GM19035 (cell line): ENCODE data around the gene NT5C3A.
"Not testable (repeated sequence)": the region's sequence is repeated elsewhere in the genome, so short reads cannot be mapped to it uniquely, and the experiment has no call there.

Experiments
- ATAC-seq: cut with Tn5 transposase; IDR thresholded peaks from one replicate; pipeline ENCODE4 v1.9.1; 2021; ENCODE audit not compliant: unreplicated experiment

NT5C3A gene

GRCh38 chr7:33041631-33042428 lies 20.7 kb downstream of the NT5C3A start:
- ATAC-seq = no peak

- ATAC-seq = peak; percentile 94
Measured at GRCh38 chr7:33040803-33041516, 21.6 kb downstream of the NT5C3A start.

DNA sequence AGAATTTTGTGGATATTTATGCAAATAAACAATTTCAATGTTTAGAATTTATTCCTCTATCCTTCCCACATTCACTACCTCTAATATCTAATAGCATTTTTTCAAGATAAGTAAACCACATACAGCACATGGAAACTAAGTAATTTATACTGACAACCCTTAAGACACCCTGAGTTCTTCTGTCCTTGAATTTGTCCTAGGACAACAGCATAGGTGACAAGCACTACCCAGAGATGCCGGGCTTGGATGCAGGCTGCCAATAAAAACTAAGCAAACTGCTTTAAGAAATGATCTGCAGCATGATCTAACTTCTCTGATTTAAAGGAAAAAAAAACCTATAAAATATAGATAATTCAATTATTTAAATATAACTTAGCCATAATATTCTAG lies 22.7 kb downstream of the NT5C3A start:
- no peak for ATAC-seq

DNA sequence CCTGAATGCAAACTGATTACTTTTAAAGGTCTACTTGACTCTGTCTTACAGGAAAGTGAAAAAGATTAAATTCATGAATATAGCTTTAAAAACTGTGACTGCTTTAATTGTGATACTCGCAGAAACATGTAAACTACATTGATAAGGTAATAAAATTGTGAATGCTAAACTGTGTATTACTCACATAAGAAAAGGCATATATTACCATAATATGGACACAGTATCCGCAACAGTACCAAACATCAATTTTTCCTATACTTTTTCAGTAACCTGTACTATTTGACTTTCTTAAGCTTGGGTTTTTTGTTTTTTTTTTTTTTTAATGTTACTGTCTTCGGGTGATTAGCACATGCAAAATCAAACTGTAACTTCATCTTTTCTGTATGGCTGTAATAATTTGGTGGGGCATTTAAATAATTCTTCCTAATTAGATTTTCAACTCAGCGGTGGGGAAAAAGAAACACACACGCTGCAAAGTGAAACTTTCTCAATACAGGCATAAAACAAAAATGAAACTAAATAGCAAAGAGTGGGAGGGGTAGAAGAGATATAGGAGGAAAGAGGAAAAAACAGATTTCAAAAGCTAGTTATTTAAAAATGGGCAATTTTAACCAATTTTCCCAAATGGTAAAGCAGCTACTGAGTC lies 23.2 kb downstream of the NT5C3A start:
- ATAC-seq = peak; percentile 41

GRCh38 chr7:33038639-33039038 lies 23.9 kb downstream of the NT5C3A start:
- ATAC-seq = no peak

- no peak for ATAC-seq
Measured at GRCh38 chr7:33035776-33036175, 26.8 kb downstream of the NT5C3A start.

DNA sequence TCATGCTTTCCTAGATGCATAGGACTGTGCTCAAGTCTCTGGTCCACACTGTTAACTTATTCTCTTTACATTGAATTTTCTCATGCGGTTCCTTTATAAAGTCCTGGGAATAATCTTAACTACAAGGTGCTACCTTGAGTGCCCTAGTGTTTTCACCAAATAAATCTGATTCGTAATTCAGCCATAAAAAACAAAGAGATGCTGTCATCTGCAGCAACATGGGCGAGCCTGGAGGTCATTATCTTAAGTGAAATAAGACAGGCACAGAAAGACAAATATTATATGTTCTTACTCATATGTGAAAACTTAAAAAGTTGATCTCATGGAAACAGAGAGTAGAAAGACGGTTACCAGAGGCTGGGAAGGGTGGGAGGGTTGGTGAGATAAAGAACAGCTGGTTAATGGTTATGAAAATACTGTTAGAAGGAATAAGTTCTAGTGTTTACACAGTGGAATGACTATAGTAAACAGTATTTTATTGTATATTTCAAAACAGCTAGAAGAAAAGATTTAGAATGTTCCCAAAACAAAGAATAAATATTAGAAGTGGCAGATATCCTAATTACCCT lies 38.3 kb downstream of the NT5C3A start:
- ATAC-seq = no peak

DNA sequence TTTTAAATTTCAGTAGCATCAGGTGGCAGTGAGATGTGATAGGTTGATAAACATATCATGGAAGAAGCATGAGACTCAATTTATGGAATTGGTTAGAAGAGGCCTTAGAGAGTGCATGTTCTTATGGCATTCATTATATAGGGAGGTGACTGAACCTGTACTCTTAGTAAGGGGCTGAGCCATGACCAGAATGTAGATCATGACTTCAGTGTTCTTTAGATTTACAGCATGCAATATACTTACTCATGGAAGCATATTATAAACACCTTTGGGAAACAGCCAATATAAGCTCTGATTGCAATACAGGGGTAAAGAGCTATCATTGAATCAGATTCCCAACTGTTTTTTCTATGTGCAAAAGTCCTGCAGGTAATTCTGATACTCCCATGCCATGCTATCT lies 50.2 kb downstream of the NT5C3A start:
- no peak for ATAC-seq

DNA sequence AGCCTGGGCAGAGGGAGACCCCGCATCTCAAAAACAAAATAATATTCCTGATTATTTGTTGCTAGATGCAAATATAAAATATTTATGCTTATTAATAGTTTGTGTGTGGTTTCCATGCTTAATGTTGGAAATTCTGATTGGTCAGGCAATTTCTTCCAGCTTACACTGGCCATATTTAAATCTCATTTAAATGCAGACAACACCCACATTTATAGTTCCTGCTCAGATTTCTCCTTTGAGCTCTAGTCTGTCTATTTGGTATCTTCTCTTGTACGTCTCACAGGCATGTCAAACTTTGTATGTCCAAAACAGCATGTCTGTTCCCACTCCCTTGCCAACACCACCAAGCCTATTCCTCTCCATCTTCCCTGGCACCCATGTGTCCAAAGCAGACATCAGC lies 52.8 kb downstream of the NT5C3A start:
- ATAC-seq = no peak

- not testable (repeated sequence) for ATAC-seq
Measured at GRCh38 chr7:33005690-33006089, 56.9 kb downstream of the NT5C3A start.

DNA sequence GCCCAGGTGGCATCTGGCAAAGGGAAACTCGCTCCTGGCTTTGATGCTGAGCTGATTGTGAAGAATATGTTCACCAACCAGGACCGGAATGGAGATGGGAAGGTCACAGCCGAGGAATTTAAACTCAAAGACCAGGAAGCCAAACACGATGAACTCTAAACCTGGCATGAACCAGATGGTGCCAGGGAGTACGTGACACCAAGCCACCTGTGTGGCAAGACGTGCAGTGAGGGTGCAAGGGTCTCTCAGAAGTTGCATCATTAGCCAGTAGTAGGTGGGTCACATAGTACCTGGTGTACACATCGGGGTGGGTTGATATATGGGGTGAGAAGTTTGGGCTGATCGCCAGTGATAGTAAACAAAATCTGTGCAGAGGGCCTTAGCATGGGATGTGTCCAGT lies 57.4 kb downstream of the NT5C3A start:
- ATAC-seq = not testable (repeated sequence)

GRCh38 chr7:33004104-33004616 lies 58.4 kb downstream of the NT5C3A start:
- ATAC-seq = not testable (repeated sequence)

- not testable (repeated sequence) for ATAC-seq
Measured at GRCh38 chr7:33003111-33003510, 59.5 kb downstream of the NT5C3A start.

- ATAC-seq = not testable (repeated sequence)
Measured at GRCh38 chr7:32999380-32999779, 63.2 kb downstream of the NT5C3A start.

DNA sequence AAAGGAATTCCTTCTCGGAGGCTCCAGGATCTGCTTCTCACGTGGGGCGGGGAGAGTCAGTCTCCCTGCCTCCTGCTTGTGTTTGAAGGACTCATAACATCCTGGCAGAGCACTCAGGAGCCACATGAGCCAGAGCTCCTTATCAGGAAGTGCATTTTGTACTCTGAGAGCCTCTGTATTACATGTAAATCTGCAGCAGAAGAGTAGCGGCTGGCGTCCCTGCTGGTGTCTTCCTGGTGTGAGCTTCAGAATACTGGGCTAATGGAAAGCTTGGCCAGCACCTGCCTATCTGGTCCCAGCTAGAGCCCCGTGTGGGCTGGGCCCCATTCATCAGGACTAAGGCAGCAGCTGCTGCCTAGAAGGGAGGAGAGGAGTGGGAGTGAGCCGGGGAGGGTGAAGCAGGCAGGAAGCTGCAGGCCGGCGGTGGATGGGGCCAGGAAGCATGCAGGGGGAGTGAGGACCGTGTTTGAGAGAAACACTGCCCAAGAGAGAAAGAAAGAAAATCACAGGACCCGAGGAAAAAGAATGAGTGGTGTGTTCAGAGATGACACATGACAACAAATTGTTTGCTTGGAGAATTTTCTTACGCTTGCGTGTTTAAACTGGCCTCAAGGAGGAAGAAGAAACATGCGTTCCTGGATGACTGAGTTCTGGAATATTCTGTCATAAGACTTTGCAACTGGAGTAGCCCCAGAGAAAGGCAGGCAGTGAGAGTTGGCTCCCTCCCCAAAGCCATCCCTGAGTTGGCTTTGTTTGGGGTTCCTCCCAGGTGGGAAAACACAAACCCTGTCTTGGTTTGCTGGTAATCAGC lies 64.0 kb downstream of the NT5C3A start:
- peak; percentile 66 for ATAC-seq

DNA sequence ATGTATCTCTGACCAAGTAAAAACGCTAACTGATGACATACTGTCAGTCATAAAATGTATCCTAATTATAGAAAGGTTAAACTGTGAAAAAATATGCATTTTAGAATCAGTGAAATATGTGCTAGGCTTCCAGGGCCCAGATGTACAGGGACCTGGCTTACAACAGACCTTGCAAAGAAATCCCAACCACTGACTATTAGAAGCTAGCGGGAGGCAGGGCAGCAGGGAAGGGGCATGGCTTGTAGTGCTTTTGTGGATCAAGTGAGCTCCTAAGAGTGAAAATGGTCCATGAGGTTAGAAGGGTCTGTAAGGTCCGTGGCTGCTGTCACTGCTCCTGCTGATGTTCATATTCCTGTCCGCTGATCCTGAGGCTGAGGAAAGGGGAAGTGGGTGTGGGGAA lies 64.6 kb downstream of the NT5C3A start:
- ATAC-seq = not testable (repeated sequence)

- not testable (repeated sequence) for ATAC-seq
Measured at GRCh38 chr7:32992750-32993149, 69.8 kb downstream of the NT5C3A start.

- ATAC-seq = not testable (repeated sequence)
Measured at GRCh38 chr7:32991975-32992700, 70.4 kb downstream of the NT5C3A start.

DNA sequence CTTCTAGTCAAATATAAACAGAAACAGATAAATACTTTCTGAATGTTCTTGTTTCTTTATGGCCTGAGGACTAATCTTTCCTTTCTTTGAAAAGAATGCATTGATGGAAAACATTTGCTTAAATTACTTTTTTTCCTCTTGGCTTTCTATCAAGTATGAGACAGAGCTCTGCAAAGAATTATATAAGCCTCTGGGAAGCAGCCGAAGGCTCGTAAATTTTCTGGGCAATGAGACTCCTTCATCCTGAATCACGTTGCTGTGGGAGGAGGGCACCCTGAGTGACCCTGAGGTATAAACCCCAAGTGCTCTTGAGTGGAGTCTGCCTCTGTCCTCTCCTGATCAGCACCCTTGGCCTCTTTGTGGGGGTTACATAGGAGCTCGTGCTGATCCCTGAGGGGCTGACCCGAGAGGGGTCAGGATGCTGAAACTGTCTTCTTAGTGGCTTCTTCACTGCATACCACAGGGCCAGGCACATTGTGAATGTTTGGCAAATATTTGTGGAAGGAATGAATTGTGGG lies 71.4 kb downstream of the NT5C3A start:
- not testable (repeated sequence) for ATAC-seq
